HepG2 (cell line): ENCODE results near the gene DNMT3A. TPM values are rescaled to one million over a fixed set of nuclear protein-coding genes. Genes with fewer than 3 reads are reported as not detected.

Source experiments
- CENPX ChIP-seq: sonication (generic); formaldehyde crosslinking; IDR thresholded peaks from 2 replicates; pipeline ENCODE4 v1.9.0; 2021; ENCODE audit warnings: mild to moderate bottlenecking, missing genetic modification reagents, moderate library complexity
- FOXA3 ChIP-seq: IDR thresholded peaks from 2 replicates; pipeline ENCODE4 v1.6.1; 2016; ENCODE audit warnings: missing genetic modification reagents, missing compliant biosample characterization
- HNF1A ChIP-seq, 2 experiments: sonication (generic) in 1 of 2; formaldehyde crosslinking in 1 of 2; IDR thresholded peaks; 2 replicates each; pipeline versions ENCODE4 v1.4.0 to v1.6.1; 2016 to 2020; ENCODE audit warnings: borderline replicate concordance in 1 of 2, low read depth in 1 of 2, mild to moderate bottlenecking in 1 of 2, missing genetic modification reagents in 1 of 2
- IRX3 ChIP-seq: sonication (generic); formaldehyde crosslinking; IDR thresholded peaks from 2 replicates; pipeline ENCODE4 v1.8.1; 2023; ENCODE audit warnings: mild to moderate bottlenecking, low read depth, missing genetic modification reagents, borderline replicate concordance
- JARID2 ChIP-seq: sonication (generic); formaldehyde crosslinking; IDR thresholded peaks from 2 replicates; pipeline ENCODE4 v1.8.1; 2023; ENCODE audit warnings: missing genetic modification reagents, inconsistent platforms; ENCODE audit not compliant: insufficient replicate concordance
- MAZ ChIP-seq, 2 experiments: sonication (generic) in 1 of 2; formaldehyde crosslinking in 1 of 2; IDR thresholded peaks; 2 replicates each; pipeline versions ENCODE4 v1.5.0 to v1.6.1; 2012 to 2020; ENCODE audit warnings: low read depth in 2 of 2, mild to moderate bottlenecking in 2 of 2, borderline replicate concordance in 1 of 2, improper control_type of control experiment in 1 of 2, low read length in 1 of 2, missing genetic modification reagents in 1 of 2, moderate library complexity in 1 of 2
- MEIS1 ChIP-seq: sonication (generic); formaldehyde crosslinking; IDR thresholded peaks from 2 replicates; pipeline ENCODE4 v1.9.0; 2021; ENCODE audit warnings: mild to moderate bottlenecking, missing genetic modification reagents, moderate library complexity, borderline replicate concordance
- MLX ChIP-seq: IDR thresholded peaks from 2 replicates; pipeline ENCODE4 v1.6.1; 2016
- NFYB ChIP-seq: sonication (generic); formaldehyde crosslinking; IDR thresholded peaks from 2 replicates; pipeline ENCODE4 v1.4.0; 2020; ENCODE audit warnings: missing genetic modification reagents
- PBX2 ChIP-seq: IDR thresholded peaks from 2 replicates; pipeline ENCODE4 v1.6.1; 2016; ENCODE audit warnings: control low read depth
- REL ChIP-seq: sonication (generic); formaldehyde crosslinking; conservative IDR thresholded peaks from 2 replicates; pipeline ENCODE4 v1.8.0; 2022; ENCODE audit warnings: mild to moderate bottlenecking, missing genetic modification reagents, moderate library complexity
- RXRA ChIP-seq: sonication (generic); formaldehyde crosslinking; IDR thresholded peaks from 2 replicates; pipeline ENCODE4 v1.5.1; 2020; ENCODE audit warnings: missing genetic modification reagents
- SP5 ChIP-seq: IDR thresholded peaks from 2 replicates; pipeline ENCODE4 v1.6.1; 2016; ENCODE audit warnings: low read depth, borderline replicate concordance
- SSRP1 ChIP-seq: IDR thresholded peaks from 2 replicates; pipeline ENCODE4 v1.6.1; 2016; ENCODE audit warnings: control low read depth
- TBX2 ChIP-seq: sonication (generic); formaldehyde crosslinking; IDR thresholded peaks from 2 replicates; pipeline ENCODE4 v1.5.0; 2020; ENCODE audit warnings: missing genetic modification reagents, mild to moderate bottlenecking, borderline replicate concordance
- ZBTB43 ChIP-seq: sonication (generic); formaldehyde crosslinking; conservative IDR thresholded peaks from 2 replicates; pipeline ENCODE4 v1.4.0; 2020; ENCODE audit warnings: missing genetic modification reagents
- ZNF296 ChIP-seq: sonication (generic); formaldehyde crosslinking; conservative IDR thresholded peaks from 2 replicates; pipeline ENCODE4 v1.5.0; 2020; ENCODE audit warnings: mild to moderate bottlenecking, missing genetic modification reagents
- ZNF672 ChIP-seq: sonication (generic); formaldehyde crosslinking; IDR thresholded peaks from 2 replicates; pipeline ENCODE4 v1.8.1; 2022; ENCODE audit warnings: missing genetic modification reagents
- ZSCAN29 ChIP-seq: sonication (generic); formaldehyde crosslinking; conservative IDR thresholded peaks from 2 replicates; pipeline ENCODE4 v1.4.0; 2020; ENCODE audit warnings: mild to moderate bottlenecking, missing genetic modification reagents
- ZSCAN5A ChIP-seq: sonication (generic); formaldehyde crosslinking; IDR thresholded peaks from 2 replicates; pipeline ENCODE4 v1.8.0; 2022; ENCODE audit warnings: mild to moderate bottlenecking, missing genetic modification reagents, borderline replicate concordance
- polyA plus RNA-seq, 8 experiments: library from polyadenylated mRNA; depleted of rRNA in 3 of 8; stranded (reverse) in 7 of 8; unstranded in 1 of 8; fragments of >200 nt; fragmentation: Illumina TruSeq in 4 of 8; extraction: Trizol in 4 of 8; gene quantifications; 2 replicates each; pipeline versions ENCODE4 v1.2.1 to v1.2.3, GENCODE V29; 2011 to 2016; ENCODE audit warnings: low read depth in 4 of 8, missing spikeins in 1 of 8, mixed read lengths in 1 of 8; ENCODE audit not compliant: insufficient read depth in 1 of 8
- total RNA-seq, 5 experiments: library from RNA; depleted of rRNA; stranded (reverse); fragments of >200 nt; fragmentation: Illumina TruSeq; extraction: Trizol; gene quantifications; 2 replicates each; pipeline ENCODE4 v1.2.3, GENCODE V29; 2016; ENCODE audit warnings: low read depth in 1 of 5

The DNMT3A gene
- total and polyA plus RNA-seq, 2 of the 13 experiments (the other 11 are each of a cell fraction or from before 2014, with no cell fraction given) = 14.7 to 29.1 TPM

GRCh38 chr2:25340181-25340921 lies 1.4 kb downstream of the DNMT3A start (continued):
- no peak for TF ChIP-seq FOXA3
- TF ChIP-seq TBX2 (CRISPR knock-in tag) = no peak
- peak; percentile 28; the same call in 1 of the 2 replicates for TF ChIP-seq RXRA (CRISPR knock-in tag)
- TF ChIP-seq PBX2 (CRISPR knock-in tag) = no peak
- no peak for TF ChIP-seq NFYB (CRISPR knock-in tag)
- TF ChIP-seq IRX3 (CRISPR knock-in tag) = no peak
- no peak for TF ChIP-seq HNF1A (IDR thresholded peaks at IDR 0.05; ENCODE audit: low read depth)
- no peak for TF ChIP-seq HNF1A (CRISPR knock-in tag; IDR thresholded peaks at IDR 0.05; ENCODE audit: borderline replicate concordance)
- peak; percentile 34; the same call in 1 of the 2 replicates for TF ChIP-seq MAZ (IDR thresholded peaks at IDR 0.05; ENCODE audit: borderline replicate concordance, low read depth, low read length)
- TF ChIP-seq MAZ (CRISPR knock-in tag; IDR thresholded peaks at IDR 0.05; ENCODE audit: low read depth) = no peak
- no peak for TF ChIP-seq MLX (CRISPR knock-in tag)
- TF ChIP-seq MEIS1 (CRISPR knock-in tag) = 0 out of 2 replicates have a peak, but pooled peaks have one; percentile 34
- no peak for TF ChIP-seq SSRP1 (CRISPR knock-in tag)
- TF ChIP-seq ZSCAN5A (CRISPR knock-in tag) = no peak
- no peak for TF ChIP-seq REL (CRISPR knock-in tag)
- no peak for TF ChIP-seq ZNF672 (CRISPR knock-in tag)
- no peak for TF ChIP-seq JARID2
- TF ChIP-seq SP5 = 0 out of 2 replicates have a peak, but pooled peaks have one; percentile 20
- 0 out of 2 replicates have a peak, but pooled peaks have one; percentile 30 for TF ChIP-seq ZBTB43 (CRISPR knock-in tag)
- no peak for TF ChIP-seq ZSCAN29
- no peak for TF ChIP-seq ZNF296 (CRISPR knock-in tag)
- no peak for TF ChIP-seq CENPX (CRISPR knock-in tag)
